ENCODE data around the gene IKZF5. TPM values are rescaled to one million over a fixed set of nuclear protein-coding genes. Genes with fewer than 3 reads are reported as not detected.

The IKZF5 gene
- polyA plus RNA-seq, 1 experiment = 7.8 TPM

- CTCF ChIA-PET = interaction anchor here (6.6 kb wide), 1 partner anchor 17 kb away, joined by 39 read pairs; the partner anchor contains the start of gene PSTK
- TF ChIP-seq CTCF (IDR thresholded peaks at IDR 0.05; ENCODE audit: low read depth, low read length) = no peak
Measured at GRCh38 chr10:122997864-122998263, 10.7 kb downstream of the IKZF5 start.

GRCh38 chr10:122995936-122996335 is 12.7 kb downstream of the IKZF5 start:
- no peaks in the 10 kb centered on the region for H3K27me3 ChIP-seq (ENCODE audit: control insufficient read depth, insufficient read depth, low read length)
- ChIA-PET POLR2A (no interaction called here), CTCF (interaction anchor here (6.6 kb wide), 1 partner anchor 15 kb away, joined by 39 read pairs; the partner anchor contains the start of gene PSTK)
- TF ChIP-seq CTCF (IDR thresholded peaks at IDR 0.05; ENCODE audit: low read depth, low read length) = no peak
- DNase-seq (ENCODE audit: low read depth, low spot score) = no peak
- no peaks in the 10 kb centered on the region for H3K9me3 ChIP-seq (ENCODE audit: control insufficient read depth, insufficient read depth, low read length)
- no peak overlapping the region for H3K27ac ChIP-seq (ENCODE audit: low read depth, low read length)
- no peak overlapping the region for H3K4me3 ChIP-seq (ENCODE audit: low read depth, low read length)

More at GRCh38 chr10:122997864-122998263, 10.7 kb downstream of the IKZF5 start:
- POLR2A ChIA-PET = interaction anchor here (1.1 kb wide), 1 partner anchor 9 kb away, joined by 3 read pairs; no protein-coding TSS in a partner anchor
- no peak for DNase-seq (ENCODE audit: low read depth, low spot score)
- Histone ChIP-seq H3K27me3 (ENCODE audit: control insufficient read depth, insufficient read depth, low read length) (no peaks in the 10 kb centered on the region), H3K4me3 (ENCODE audit: low read depth, low read length) (no peak overlapping the region), H3K9me3 (ENCODE audit: control insufficient read depth, insufficient read depth, low read length) (no peaks in the 10 kb centered on the region), H3K27ac (ENCODE audit: low read depth, low read length) (no peak overlapping the region)

GRCh38 chr10:122993797-122994336 is 14.7 kb downstream of the IKZF5 start:
- no peaks in the 10 kb centered on the region for H3K27me3 ChIP-seq (ENCODE audit: control insufficient read depth, insufficient read depth, low read length)
- DNase-seq (ENCODE audit: low read depth, low spot score) = no peak
- no peak overlapping the region for H3K4me3 ChIP-seq (ENCODE audit: low read depth, low read length)
- CTCF ChIA-PET = interaction anchor here (6.6 kb wide), 1 partner anchor 13 kb away, joined by 39 read pairs; the partner anchor contains the start of gene PSTK
- no peak for TF ChIP-seq CTCF (IDR thresholded peaks at IDR 0.05; ENCODE audit: low read depth, low read length)
- POLR2A ChIA-PET = no interaction called here
- no peak overlapping the region for H3K27ac ChIP-seq (ENCODE audit: low read depth, low read length)
- no peaks in the 10 kb centered on the region for H3K9me3 ChIP-seq (ENCODE audit: control insufficient read depth, insufficient read depth, low read length)

GRCh38 chr10:122992031-122992585 is 16.5 kb downstream of the IKZF5 start:
- Histone ChIP-seq H3K4me3 (ENCODE audit: low read depth, low read length) (no peak overlapping the region), H3K27me3 (ENCODE audit: control insufficient read depth, insufficient read depth, low read length) (no peaks in the 10 kb centered on the region), H3K27ac (ENCODE audit: low read depth, low read length) (no peak overlapping the region), H3K9me3 (ENCODE audit: control insufficient read depth, insufficient read depth, low read length) (no peaks in the 10 kb centered on the region)
- no peak for DNase-seq (ENCODE audit: low read depth, low spot score)
- ChIA-PET POLR2A (no interaction called here), CTCF (interaction anchor here (4.1 kb wide), 1 partner anchor 12 kb away, joined by 43 read pairs; the partner anchor contains the start of gene PSTK)
- TF ChIP-seq CTCF (IDR thresholded peaks at IDR 0.05; ENCODE audit: low read depth, low read length) = no peak

GRCh38 chr10:122990278-122990677 is 18.3 kb downstream of the IKZF5 start:
- no peak overlapping the region for H3K4me3 ChIP-seq (ENCODE audit: low read depth, low read length)
- ChIA-PET POLR2A (no interaction called here), CTCF (interaction anchor here (4.1 kb wide), 1 partner anchor 10 kb away, joined by 43 read pairs; the partner anchor contains the start of gene PSTK)
- TF ChIP-seq CTCF (IDR thresholded peaks at IDR 0.05; ENCODE audit: low read depth, low read length) = no peak
- no peaks in the 10 kb centered on the region for H3K27me3 ChIP-seq (ENCODE audit: control insufficient read depth, insufficient read depth, low read length)
- no peak overlapping the region for H3K27ac ChIP-seq (ENCODE audit: low read depth, low read length)
- no peaks in the 10 kb centered on the region for H3K9me3 ChIP-seq (ENCODE audit: control insufficient read depth, insufficient read depth, low read length)
- DNase-seq (ENCODE audit: low read depth, low spot score) = no peak

Measured in AG04450 (cell line).